K562 (cell line): ENCODE data around the gene SLC35A2. TPM values are rescaled to one million over a fixed set of nuclear protein-coding genes. Genes with fewer than 3 reads are reported as not detected.

Experiments
- ATF1 ChIP-seq, 2 experiments: fragments of 450-650 bp in 1 of 2; IDR thresholded peaks; 2 replicates each; pipeline ENCODE4 v1.6.1; 2016; ENCODE audit warnings: missing compliant biosample characterization in 1 of 2, missing genetic modification characterization in 1 of 2
- CHAMP1 ChIP-seq: fragments of 450-650 bp; IDR thresholded peaks from 2 replicates; pipeline ENCODE4 v1.6.1; 2016; ENCODE audit warnings: mild to moderate bottlenecking
- GTF3C2 ChIP-seq: IDR thresholded peaks from 3 replicates; pipeline ENCODE4 v1.6.1; 2011; ENCODE audit warnings: borderline replicate concordance, mild to moderate bottlenecking, moderate library complexity; ENCODE audit not compliant: insufficient read length; ENCODE audit errors: extremely low read depth
- HDAC1 ChIP-seq, 2 experiments: fragments of 450-650 bp; IDR thresholded peaks; 2 replicates each; pipeline ENCODE4 v1.6.1; 2016 to 2017; ENCODE audit warnings: inconsistent platforms in 1 of 2, mild to moderate bottlenecking in 1 of 2, moderate library complexity in 1 of 2
- HLTF ChIP-seq: fragments of 450-650 bp; IDR thresholded peaks from 2 replicates; pipeline ENCODE4 v1.6.1; 2016
- HOMEZ ChIP-seq: fragments of 250-450 bp; sonication (Bioruptor Pico); IDR thresholded peaks from 2 replicates; pipeline ENCODE4 v1.4.0; 2020; ENCODE audit warnings: mild to moderate bottlenecking, moderate library complexity
- MCM5 ChIP-seq: fragments of 450-650 bp; IDR thresholded peaks from 2 replicates; pipeline ENCODE4 v1.6.1; 2016; ENCODE audit warnings: low read depth
- MLX ChIP-seq, 2 experiments: fragments of 450-650 bp in 1 of 2; sonication (generic) in 1 of 2; formaldehyde crosslinking; conservative IDR thresholded peaks; 2 replicates each; pipeline versions ENCODE4 v1.4.0 to v1.8.1; 2020 to 2022; ENCODE audit warnings: mild to moderate bottlenecking in 1 of 2, missing genetic modification reagents in 1 of 2
- NR1H2 ChIP-seq: sonication (generic); formaldehyde crosslinking; IDR thresholded peaks from 2 replicates; pipeline ENCODE4 v1.4.0; 2020; ENCODE audit warnings: mild to moderate bottlenecking, missing genetic modification reagents
- SP2 ChIP-seq: IDR thresholded peaks from 2 replicates; pipeline ENCODE4 v1.6.1; 2011; ENCODE audit warnings: mild to moderate bottlenecking, low read depth, low read length, moderate library complexity; ENCODE audit not compliant: poor library complexity, severe bottlenecking; ENCODE audit errors: extremely low read depth
- SREBF2 ChIP-seq: sonication (generic); formaldehyde crosslinking; IDR thresholded peaks from 2 replicates; pipeline ENCODE4 v1.4.0; 2020; ENCODE audit warnings: mild to moderate bottlenecking, missing genetic modification reagents
- TARDBP ChIP-seq: fragments of 450-650 bp; IDR thresholded peaks from 2 replicates; pipeline ENCODE4 v1.6.1; 2016
- TRIM28 ChIP-seq: fragments of 450-650 bp; IDR thresholded peaks from 2 replicates; pipeline ENCODE4 v1.6.1; 2017
- ZBTB34 ChIP-seq: fragments of 250-450 bp; sonication (Bioruptor Pico); IDR thresholded peaks from 2 replicates; pipeline ENCODE4 v1.8.0; 2021; ENCODE audit warnings: mild to moderate bottlenecking, moderate library complexity
- ZFX ChIP-seq: sonication (generic); formaldehyde crosslinking; IDR thresholded peaks from 2 replicates; pipeline ENCODE4 v1.8.0; 2022; ENCODE audit warnings: mild to moderate bottlenecking, missing genetic modification reagents, moderate library complexity
- ZKSCAN1 ChIP-seq: fragments of 150-350 bp; IDR thresholded peaks from 2 replicates; pipeline ENCODE4 v1.6.1; 2016; ENCODE audit warnings: low read depth, low read length
- ZNF133 ChIP-seq: fragments of 250-450 bp; sonication (Bioruptor Pico); IDR thresholded peaks from 2 replicates; pipeline ENCODE4 v1.4.0; 2020; ENCODE audit warnings: mild to moderate bottlenecking
- ZNF184 ChIP-seq: sonication (generic); formaldehyde crosslinking; IDR thresholded peaks from 2 replicates; pipeline ENCODE4 v1.5.0; 2020; ENCODE audit warnings: missing genetic modification reagents
- ZNF282 ChIP-seq: sonication (generic); formaldehyde crosslinking; IDR thresholded peaks from 2 replicates; pipeline ENCODE4 v1.8.1; 2023; ENCODE audit warnings: missing genetic modification reagents
- ZNF507 ChIP-seq: conservative IDR thresholded peaks from 2 replicates; pipeline ENCODE4 v1.6.1; 2017; ENCODE audit warnings: missing genetic modification characterization, missing compliant biosample characterization
- polyA plus RNA-seq, 8 experiments: library from polyadenylated mRNA; depleted of rRNA in 4 of 8; stranded (reverse) in 5 of 8; unstranded in 3 of 8; fragments of >200 nt; fragmentation: Nextera tagmentation in 2 of 8; fragmentation: Illumina TruSeq in 1 of 8; extraction: Ambion mirVana in 2 of 8; extraction: Trizol in 1 of 8; gene quantifications; 2 replicates each; pipeline versions ENCODE4 v1.2.1 to v1.2.3, GENCODE V29; 2011 to 2014; ENCODE audit warnings: inconsistent platforms in 1 of 8, missing spikeins in 1 of 8
- total RNA-seq, 7 experiments: library from RNA; depleted of rRNA in 6 of 7; stranded (reverse); fragments of >200 nt in 6 of 7; fragmentation: Illumina TruSeq in 2 of 7; extraction: Trizol in 2 of 7; gene quantifications; 2 replicates each; pipeline versions ENCODE4 v1.2.1 to v1.2.3, GENCODE V29; 2011 to 2021; ENCODE audit warnings: low replicate concordance in 1 of 7

Gene SLC35A2
- total and polyA plus RNA-seq, 9 of the 15 experiments (the other 6 are each of a cell fraction or from before 2014, with no cell fraction given), result 3.3 to 38.9 (median 20.0) TPM

GRCh38 chrX:48957827-48958634, 46.6 kb upstream of the SLC35A2 start (continued):
- TF ChIP-seq ZBTB34 (CRISPR knock-in tag) (no peak), TRIM28 (peak; percentile 17; the same call in 1 of the 2 replicates), HOMEZ (no peak), ZNF282 (CRISPR knock-in tag) (no peak), CHAMP1 (no peak), MLX (CRISPR knock-in tag; conservative IDR thresholded peaks at IDR 0.05) (no peak), TARDBP (peak; percentile 49; the same call in 1 of the 2 replicates), ZNF184 (no peak), MCM5 (no peak), ZNF133 (CRISPR knock-in tag) (no peak), ZKSCAN1 (no peak), NR1H2 (CRISPR knock-in tag) (no peak), GTF3C2 (no peak), ZNF507 (tag) (no peak), ZFX (CRISPR knock-in tag) (no peak), HDAC1 (IDR thresholded peaks at IDR 0.05) (peak in 1 of 2 experiments; percentile 83; a peak in 2 of 4 replicates), HLTF (no peak), SREBF2 (no peak), ATF1 (CRISPR knock-in tag; IDR thresholded peaks at IDR 0.05) (no peak), ATF1 (tag; IDR thresholded peaks at IDR 0.05) (peak; percentile 97), SP2 (peak; percentile 72)
